Measurements from ENCODE around the gene ADAMTS6. TPM values are rescaled to one million over a fixed set of nuclear protein-coding genes. Genes with fewer than 3 reads are reported as not detected.

The ADAMTS6 gene
- total RNA-seq, 1 donor from 2014 or later, result 21.5 TPM

DNA sequence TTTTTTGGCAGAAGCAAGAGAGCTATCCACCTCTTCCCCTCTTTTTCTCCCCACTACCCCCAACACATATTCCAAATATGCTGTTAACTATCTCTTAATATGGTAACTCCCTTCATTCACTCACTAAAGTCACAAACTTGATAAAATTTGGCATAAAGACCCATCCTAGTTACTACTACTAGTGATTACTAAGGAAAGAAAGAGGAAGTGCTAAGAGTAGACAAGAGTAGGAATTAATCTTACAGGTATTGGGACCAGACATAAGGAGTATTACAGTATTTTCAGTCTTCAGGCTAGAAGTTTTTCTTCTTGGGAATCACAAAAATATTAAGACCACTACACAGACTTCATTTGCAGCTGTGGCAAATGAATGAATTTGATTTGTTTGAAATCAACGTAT is 2.2 kb downstream of the ADAMTS6 start:
- H3K27ac Mint-ChIP-seq (ENCODE audit: unreplicated experiment), result no peak overlapping the region
- H3K36me3 Mint-ChIP-seq (ENCODE audit: low read depth), result no peaks in the 10 kb centered on the region
- no peak for DNase-seq (ENCODE audit: low spot score)
- TF ChIP-seq, protein P1, sequence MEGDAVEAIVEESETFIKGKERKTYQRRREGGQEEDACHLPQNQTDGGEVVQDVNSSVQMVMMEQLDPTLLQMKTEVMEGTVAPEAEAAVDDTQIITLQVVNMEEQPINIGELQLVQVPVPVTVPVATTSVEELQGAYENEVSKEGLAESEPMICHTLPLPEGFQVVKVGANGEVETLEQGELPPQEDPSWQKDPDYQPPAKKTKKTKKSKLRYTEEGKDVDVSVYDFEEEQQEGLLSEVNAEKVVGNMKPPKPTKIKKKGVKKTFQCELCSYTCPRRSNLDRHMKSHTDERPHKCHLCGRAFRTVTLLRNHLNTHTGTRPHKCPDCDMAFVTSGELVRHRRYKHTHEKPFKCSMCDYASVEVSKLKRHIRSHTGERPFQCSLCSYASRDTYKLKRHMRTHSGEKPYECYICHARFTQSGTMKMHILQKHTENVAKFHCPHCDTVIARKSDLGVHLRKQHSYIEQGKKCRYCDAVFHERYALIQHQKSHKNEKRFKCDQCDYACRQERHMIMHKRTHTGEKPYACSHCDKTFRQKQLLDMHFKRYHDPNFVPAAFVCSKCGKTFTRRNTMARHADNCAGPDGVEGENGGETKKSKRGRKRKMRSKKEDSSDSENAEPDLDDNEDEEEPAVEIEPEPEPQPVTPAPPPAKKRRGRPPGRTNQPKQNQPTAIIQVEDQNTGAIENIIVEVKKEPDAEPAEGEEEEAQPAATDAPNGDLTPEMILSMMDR (IDR thresholded peaks at IDR 0.05), result no peak
- H3K4me3 Mint-ChIP-seq (ENCODE audit: unreplicated experiment), result no peak overlapping the region
- H3K27me3 Mint-ChIP-seq (ENCODE audit: low read depth), result no peaks in the 10 kb centered on the region
- H3K9me3 Mint-ChIP-seq (ENCODE audit: low read depth), result no peaks in the 10 kb centered on the region
- peaks cover 26% of the 10 kb centered on the region for H3K4me1 Mint-ChIP-seq (ENCODE audit: low read depth)

DNA sequence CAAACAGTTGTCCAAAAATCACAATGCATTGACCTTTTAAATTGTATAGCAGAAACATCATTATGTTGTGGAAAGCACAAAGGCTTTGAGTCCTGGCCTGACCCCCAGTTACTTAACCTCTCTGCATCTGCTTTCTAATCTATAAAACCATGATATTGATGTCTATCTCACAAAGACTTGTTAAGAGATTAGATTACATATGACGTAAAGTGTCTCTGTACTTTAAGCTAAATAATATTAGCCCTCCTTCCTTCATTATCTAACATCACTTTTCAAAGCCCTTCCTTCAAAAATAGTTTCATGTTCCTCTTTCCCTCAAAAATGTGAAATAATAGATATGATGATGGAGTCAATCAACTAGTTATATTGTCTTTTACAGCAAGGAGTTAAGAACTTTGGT is 3.4 kb downstream of the ADAMTS6 start:
- Mint-ChIP-seq H3K4me1 (ENCODE audit: low read depth) (peaks cover 30% of the 10 kb centered on the region), H3K36me3 (ENCODE audit: low read depth) (no peaks in the 10 kb centered on the region), H3K27me3 (ENCODE audit: low read depth) (no peaks in the 10 kb centered on the region), H3K9me3 (ENCODE audit: low read depth) (no peaks in the 10 kb centered on the region), H3K4me3 (ENCODE audit: unreplicated experiment) (no peak overlapping the region), H3K27ac (ENCODE audit: unreplicated experiment) (no peak overlapping the region)
- no peak for DNase-seq (ENCODE audit: low spot score)
- TF ChIP-seq, protein P1 (IDR thresholded peaks at IDR 0.05), result no peak

DNA sequence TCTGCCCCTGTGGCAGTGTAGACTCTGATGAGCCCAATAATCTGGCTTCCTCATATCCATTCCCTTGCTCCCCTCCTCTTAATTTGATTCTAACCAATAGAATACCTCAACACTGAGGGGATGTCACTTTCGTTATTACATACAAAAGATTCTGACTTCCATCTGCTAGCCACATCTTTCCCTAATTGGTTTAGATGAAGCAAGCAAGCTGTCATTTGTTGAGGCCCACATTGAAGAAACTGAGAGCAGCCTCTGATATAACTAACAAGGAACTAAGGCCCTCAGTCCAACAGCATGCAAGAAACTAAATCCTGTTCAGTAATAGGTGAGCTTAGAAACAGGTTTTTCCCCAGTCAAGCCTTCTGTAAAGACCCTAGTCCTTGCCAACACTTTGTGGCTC is 5.8 kb downstream of the ADAMTS6 start:
- DNase-seq (ENCODE audit: low spot score), result no peak
- Mint-ChIP-seq H3K27me3 (ENCODE audit: low read depth) (no peaks in the 10 kb centered on the region), H3K4me3 (ENCODE audit: unreplicated experiment) (no peak overlapping the region), H3K36me3 (ENCODE audit: low read depth) (peaks cover 1% of the 10 kb centered on the region), H3K9me3 (ENCODE audit: low read depth) (no peaks in the 10 kb centered on the region), H3K4me1 (ENCODE audit: low read depth) (peaks cover 28% of the 10 kb centered on the region), H3K27ac (ENCODE audit: unreplicated experiment) (peak overlapping the region; percentile 13)
- TF ChIP-seq, protein P1 (IDR thresholded peaks at IDR 0.05), result no peak

DNA sequence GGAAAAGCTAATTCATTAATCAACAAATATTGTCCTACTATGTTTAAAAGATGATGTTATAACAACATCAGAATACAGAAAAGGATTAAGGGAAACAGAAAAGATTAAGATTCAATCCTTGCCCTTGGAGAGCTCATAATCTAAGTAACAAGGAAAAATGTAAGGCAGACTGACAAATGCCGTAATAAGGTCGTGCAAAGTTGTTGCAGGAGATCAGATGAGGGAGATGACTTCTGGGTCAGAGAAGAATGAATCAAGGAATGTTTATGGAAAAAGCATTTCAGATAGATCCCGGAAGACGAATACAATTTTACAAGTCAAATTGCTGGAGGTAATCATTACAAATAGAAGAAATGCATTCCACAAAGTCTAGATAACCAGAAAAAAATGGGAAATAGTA is 6.4 kb downstream of the ADAMTS6 start:
- H3K27ac Mint-ChIP-seq (ENCODE audit: unreplicated experiment), result peak overlapping the region; percentile 8
- H3K4me1 Mint-ChIP-seq (ENCODE audit: low read depth), result peaks cover 30% of the 10 kb centered on the region
- H3K9me3 Mint-ChIP-seq (ENCODE audit: low read depth), result no peaks in the 10 kb centered on the region
- no peak for DNase-seq (ENCODE audit: low spot score)
- no peak overlapping the region for H3K4me3 Mint-ChIP-seq (ENCODE audit: unreplicated experiment)
- TF ChIP-seq, protein P1 (IDR thresholded peaks at IDR 0.05), result no peak
- H3K27me3 Mint-ChIP-seq (ENCODE audit: low read depth), result no peaks in the 10 kb centered on the region
- peaks cover 2% of the 10 kb centered on the region for H3K36me3 Mint-ChIP-seq (ENCODE audit: low read depth)

DNA sequence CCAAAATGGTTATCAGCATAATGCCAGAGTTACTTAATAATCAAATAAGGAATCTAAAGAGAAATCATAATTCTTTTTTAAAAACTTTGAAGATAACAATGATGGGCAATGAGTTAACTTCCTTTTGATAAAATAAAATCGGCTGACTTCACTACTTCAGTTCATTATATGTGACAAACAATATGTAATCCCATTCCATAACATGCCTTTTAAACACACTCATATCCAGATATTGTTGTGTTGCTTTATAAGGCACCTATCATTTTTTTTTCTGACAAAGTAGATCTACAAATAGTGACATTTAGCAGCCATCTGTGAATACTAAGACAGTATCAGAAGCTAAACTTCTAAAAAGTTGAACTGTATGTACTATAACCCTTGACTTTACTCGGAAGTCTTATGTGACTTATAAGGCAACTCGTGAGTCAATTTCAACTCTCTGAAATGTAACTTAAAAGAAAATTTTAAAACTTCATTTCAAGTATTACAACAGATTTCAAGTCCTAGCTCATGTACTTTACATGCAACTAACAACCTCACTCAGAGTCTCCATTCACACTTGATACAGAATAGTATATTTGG is 7.5 kb downstream of the ADAMTS6 start:
- Mint-ChIP-seq H3K9me3 (ENCODE audit: low read depth) (no peaks in the 10 kb centered on the region), H3K27me3 (ENCODE audit: low read depth) (no peaks in the 10 kb centered on the region), H3K4me1 (ENCODE audit: low read depth) (peaks cover 31% of the 10 kb centered on the region), H3K4me3 (ENCODE audit: unreplicated experiment) (no peak overlapping the region), H3K27ac (ENCODE audit: unreplicated experiment) (peak overlapping the region; percentile 87), H3K36me3 (ENCODE audit: low read depth) (peaks cover 2% of the 10 kb centered on the region)
- DNase-seq (ENCODE audit: low spot score), result no peak
- TF ChIP-seq, protein P1 (IDR thresholded peaks at IDR 0.05), result no peak
